Measurements from ENCODE around the gene ADAMTS17.

Gene ADAMTS17

GRCh38 chr15:100249096-100249815 lies 92.5 kb downstream of the ADAMTS17 start:
- no peak for DNase-seq (ENCODE audit: low spot score)

DNA sequence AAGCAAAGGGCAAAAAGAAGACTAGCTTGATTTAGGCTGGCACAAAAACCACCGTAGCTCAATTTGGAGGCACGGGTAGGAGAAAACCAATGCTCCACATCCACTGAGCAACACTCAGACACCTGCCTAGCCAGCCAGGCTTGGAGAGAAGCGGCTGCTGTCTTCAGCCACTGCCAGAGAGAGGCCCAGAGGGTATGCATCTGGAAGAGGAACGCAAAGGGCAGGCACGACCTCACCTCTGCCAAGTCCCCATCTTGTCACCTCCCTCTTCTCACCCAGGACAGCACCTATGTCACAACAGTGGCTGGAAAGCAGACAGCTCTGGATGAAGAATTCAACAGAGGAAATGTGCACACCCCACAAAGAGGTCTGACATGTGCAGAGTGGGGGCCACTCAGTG lies 93.5 kb downstream of the ADAMTS17 start:
- no peak for DNase-seq (ENCODE audit: low spot score)

DNA sequence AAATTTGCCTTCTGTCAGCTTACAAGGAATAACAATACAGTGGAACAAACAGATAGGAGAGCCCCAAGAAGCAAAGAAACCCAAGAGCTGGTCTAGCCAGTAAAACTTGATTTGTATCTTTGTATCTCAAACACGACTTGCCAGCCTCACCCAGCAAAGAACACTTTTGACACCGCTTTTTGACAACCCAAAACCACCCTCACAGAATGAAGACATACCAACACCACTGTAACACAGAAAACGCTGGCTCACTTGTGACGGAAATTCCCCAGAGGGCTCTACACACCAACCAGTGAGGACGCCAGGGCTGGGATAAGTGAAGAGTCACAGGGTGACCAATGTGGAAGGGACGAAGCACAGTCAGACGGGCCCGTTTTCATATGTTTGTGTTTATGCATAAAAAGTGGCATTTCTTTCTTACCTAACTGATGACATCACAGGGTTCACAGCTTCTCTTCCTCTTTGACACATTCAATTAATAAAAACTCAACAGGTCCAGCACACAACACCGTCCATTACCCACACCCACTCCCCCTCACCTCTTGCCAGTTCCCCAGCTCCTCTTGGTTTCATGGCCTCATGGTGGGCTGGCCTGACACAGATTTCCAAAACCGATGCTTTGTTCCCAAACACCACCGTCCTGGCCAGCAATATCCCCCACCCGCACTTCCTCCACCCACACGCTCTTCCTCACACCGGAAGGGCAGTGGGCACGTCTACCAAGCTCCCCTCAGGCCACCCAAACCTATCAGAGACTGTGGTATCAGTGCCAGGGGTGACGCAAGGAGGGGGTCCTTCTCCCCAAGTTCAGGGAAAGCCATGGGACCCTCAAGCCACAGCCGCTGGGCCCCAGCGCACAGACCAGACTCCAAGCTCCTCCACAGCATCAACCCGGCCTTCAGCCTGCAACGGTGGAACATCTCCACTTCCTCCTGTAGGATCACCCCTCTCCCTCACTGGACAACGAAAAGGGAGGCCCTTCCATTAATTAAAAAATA lies 94.2 kb downstream of the ADAMTS17 start:
- no peak for DNase-seq (ENCODE audit: low spot score)

GRCh38 chr15:100245855-100246254 lies 95.9 kb downstream of the ADAMTS17 start:
- DNase-seq (ENCODE audit: low spot score): no peak

GRCh38 chr15:100245487-100245820 lies 96.3 kb downstream of the ADAMTS17 start:
- no peak for DNase-seq (ENCODE audit: low spot score)

- no peak for DNase-seq (ENCODE audit: low spot score)
Measured at GRCh38 chr15:100244796-100245486, 96.8 kb downstream of the ADAMTS17 start.

- DNase-seq (ENCODE audit: low spot score): no peak
Measured at GRCh38 chr15:100242989-100243388, 98.8 kb downstream of the ADAMTS17 start.

DNA sequence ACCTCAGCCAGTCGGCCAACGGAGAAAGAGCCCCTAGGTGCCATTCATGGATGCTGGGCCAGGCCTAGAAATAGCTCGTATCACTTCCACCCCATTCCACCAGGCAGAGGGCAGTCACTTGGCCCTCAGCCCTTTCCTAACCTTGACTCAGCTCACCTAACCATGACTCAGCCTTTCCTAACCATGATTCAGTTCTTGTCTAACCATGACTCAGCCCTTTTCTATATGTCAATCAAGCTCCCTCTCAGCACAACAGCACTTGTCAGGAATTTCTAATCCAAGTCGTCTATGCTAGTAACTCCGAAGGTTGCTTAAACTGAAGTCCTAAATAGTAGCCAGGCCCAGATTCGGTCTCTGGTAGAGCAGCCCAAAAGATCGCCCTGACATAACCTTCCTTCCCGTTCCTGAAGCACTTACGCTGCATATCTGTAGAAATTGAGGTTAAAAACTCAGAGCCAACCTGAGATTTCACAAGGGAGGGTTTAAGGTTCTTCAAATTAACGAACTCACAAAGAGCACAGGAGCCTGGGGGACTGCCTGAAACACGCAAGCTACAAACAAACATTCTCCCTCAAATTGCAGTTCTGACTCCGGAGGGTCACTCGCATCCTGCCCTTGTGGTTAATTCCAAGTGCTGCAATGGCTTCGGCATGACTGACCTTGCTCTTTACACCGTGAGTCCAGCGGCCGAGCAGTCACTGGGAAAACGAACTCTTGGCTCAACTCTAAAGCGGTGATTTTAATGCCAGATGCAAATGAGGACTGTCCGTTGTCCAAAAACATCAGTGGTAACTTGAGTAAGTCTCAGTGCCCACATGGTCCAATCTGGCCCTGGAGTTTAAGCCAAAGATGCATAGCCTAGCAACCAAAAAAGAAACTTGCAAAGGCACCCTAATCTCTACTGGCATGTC lies 99.9 kb downstream of the ADAMTS17 start:
- no peak for DNase-seq (ENCODE audit: low spot score)

DNA sequence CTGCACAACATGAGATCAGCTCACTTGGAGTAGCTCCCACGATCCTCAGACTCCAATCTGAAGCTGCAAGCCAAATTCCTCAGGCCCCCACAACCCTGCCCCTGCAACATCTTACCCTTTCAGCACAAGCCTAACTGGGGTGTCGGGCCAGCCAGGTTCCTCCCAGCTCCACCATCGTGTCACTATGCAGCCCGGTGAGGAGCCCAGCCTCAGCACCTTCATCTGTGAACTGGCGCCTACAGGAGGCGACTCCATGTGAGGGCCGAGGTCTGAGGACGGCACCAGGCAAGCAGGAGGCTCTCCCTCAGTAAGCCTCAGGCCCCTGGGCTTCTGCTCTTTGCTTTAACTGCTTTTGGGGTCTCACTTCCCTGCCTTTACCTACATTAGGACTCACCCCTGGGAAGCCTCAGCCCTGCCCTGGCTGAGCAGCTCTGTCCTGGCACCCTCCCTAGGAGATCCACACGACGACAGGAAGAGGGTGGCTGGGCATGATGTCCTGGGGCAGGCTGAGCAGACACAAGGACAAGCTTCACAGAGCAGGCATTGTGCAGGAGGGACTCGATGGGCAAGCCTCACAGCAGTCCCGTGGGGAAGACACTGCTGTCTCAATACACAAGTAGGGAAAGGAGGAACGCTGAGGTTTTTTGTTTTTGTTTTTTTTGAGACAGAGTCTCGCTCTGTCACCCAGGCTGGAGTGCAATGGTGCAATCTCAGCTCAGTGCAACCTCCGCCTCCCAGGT lies 104.6 kb downstream of the ADAMTS17 start:
- no peak for DNase-seq (ENCODE audit: low spot score)

- DNase-seq (ENCODE audit: low spot score): no peak
Measured at GRCh38 chr15:100235030-100235617, 106.7 kb downstream of the ADAMTS17 start.

- DNase-seq (ENCODE audit: low spot score): no peak
Measured at GRCh38 chr15:100234158-100235029, 107.4 kb downstream of the ADAMTS17 start.

GRCh38 chr15:100230784-100231183 lies 111.0 kb downstream of the ADAMTS17 start:
- no peak for DNase-seq (ENCODE audit: low spot score)

DNA sequence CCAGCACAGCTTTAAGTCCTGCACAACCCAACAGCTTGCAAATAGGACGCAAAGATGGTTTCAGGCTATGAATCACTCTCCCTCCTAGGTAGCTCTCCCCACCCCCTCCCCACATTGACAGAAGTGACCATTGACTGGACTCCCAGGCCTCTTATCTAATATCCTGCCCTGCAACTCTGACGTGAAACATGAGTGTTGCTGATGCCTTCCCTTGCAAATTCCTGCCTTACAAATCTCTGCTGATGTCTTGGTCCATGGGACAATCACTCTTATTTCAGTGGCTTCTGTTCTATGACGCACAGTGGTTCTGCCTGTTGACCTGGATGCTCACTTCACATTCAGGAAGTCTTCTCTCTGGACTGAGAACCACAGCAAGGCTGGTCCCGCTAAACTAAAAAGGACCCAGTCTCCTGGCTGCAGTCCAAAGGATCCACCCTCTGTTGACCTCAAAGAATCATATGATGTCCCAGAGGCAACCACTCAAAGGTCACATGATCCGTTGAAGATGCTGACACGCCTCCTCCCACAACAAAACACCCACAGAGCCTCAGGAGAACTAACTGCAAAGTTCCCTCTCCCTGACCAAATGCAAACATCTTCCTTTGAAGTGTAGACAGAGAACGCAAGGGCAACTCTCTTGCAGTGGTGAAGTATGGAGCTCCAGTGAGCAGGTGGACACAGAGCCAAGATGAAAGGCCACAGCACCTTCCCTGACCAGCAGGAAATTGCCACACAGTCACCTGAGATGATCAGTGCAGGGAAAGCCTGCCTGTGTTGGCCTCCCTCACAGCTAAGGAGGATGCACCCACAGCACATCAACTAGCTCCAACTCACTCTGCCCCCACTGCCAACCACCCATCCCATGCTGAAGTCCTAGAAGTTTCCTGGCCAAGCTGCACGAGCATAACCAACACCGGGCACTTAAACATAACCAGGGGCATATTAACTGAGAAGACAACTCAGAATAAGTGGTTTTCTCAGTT lies 112.3 kb downstream of the ADAMTS17 start:
- no peak for DNase-seq (ENCODE audit: low spot score)

GRCh38 chr15:100227781-100228180 lies 114.0 kb downstream of the ADAMTS17 start:
- no peak for DNase-seq (ENCODE audit: low spot score)

- no peak for DNase-seq (ENCODE audit: low spot score)
Measured at GRCh38 chr15:100226107-100226506, 115.7 kb downstream of the ADAMTS17 start.

DNA sequence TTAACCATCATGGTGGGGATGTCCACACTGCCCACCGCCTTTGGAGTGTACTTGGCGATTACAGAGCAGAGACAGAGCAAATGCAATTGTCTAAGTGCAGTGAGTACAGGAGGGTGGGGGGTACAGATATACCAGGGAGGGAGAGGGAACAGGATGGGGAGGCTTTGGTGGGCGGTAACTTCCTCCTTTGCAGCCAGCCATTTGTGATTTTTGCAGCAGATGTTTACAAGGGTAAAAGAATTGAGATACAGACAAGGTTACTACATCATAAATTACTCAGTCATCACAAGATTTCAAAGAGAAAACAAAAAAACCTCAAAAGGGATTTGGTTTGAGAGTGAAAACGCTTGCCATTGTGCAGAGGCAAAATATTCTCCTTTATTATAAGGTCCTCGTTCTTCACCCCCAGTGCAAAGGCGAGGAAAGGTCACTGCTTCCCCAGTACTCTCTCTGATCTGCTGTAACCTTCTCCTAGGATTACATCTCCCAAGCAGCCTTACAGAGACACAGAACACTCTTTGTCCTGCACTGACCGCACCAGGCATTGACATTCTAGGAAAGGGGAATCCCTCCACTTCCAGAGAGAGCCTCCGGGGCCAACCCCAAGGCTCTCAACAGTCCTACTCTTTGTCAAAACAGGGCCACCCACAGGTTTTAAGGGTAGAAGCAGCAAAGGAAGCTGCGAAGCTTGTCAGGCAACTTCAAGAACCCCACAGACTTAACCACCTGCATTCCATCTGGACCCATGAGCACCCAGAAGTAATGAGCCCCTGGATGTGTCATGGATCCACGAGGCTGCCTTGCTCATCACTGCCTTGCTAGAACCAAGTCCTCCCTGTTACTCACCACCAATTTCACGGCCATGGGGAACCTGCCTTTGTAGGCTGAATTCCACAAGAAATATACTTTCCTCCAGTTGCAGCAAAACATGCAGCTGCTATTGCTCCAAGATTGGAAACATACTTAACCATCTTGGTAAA lies 117.3 kb downstream of the ADAMTS17 start:
- no peak for DNase-seq (ENCODE audit: low spot score)

DNA sequence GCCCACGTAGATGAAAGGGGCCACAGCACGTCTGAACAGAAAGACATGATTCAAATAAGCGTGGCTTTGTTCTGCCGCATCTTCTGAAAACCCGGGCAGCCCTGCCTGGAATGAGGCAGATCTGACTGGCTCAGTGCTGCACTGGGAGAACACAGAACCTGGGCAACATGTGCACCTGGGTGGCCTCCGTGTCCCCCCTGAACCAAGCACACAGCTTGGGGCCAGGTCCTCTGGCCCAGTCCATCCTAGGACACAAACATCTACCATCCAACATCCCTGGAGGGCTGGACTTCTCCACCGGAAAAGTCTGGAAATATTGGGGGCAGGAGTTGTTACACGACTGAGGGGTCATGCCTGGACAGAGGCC lies 119.4 kb downstream of the ADAMTS17 start:
- no peak for DNase-seq (ENCODE audit: low spot score)

Data from germinal center (tissue), 1 donor.